Stimulated activated CD8-positive, alpha-beta memory T cell treated with anti-CD3 and anti-CD28 coated beads, Interleukin-4, amount 100 ng/mL, for 48 hours (primary cell): ENCODE measurements around the gene SPDYE2B.
"Not testable (repeated sequence)": the region's sequence is repeated elsewhere in the genome, so short reads cannot be mapped to it uniquely, and the experiment has no call there.

Source experiments
- DNase-seq: peaks from one replicate; pipeline ENCODE4 v3.0.0-alpha.2; 2020

Gene SPDYE2B, protein sequence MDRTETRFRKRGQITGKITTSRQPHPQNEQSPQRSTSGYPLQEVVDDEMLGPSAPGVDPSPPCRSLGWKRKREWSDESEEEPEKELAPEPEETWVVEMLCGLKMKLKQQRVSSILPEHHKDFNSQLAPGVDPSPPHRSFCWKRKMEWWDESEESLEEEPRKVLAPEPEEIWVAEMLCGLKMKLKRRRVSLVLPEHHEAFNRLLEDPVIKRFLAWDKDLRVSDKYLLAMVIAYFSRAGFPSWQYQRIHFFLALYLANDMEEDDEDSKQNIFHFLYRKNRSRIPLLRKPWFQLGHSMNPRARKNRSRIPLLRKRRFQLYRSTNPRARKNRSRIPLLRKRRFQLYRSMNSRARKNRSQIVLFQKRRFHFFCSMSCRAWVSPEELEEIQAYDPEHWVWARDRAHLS

DNA sequence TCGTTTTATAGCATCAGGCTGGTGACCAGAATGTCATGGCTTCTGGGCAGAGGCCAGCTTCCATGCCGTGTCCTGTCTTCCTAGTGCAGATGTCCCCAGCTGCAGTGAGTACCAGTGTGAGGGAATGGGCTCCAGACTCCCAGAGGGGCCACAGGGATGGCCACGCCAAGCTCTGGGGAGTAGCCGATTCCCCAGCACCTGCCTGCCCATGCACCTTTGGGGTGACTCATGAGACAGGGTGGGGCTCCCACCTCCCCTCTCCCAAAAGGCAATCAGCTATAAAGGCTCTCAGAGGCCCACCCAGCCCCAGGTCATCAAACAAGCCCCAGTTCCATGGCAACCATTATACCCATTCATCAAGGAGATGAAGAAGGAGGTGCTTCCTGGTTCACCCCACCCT is at the start of gene SPDYE2B:
Gene SPDYE2B, plus strand, starts transcription at position 396 of the 400 bp plus-strand sequence. CDS start 2,030 bp downstream, outside the sequence.
- not testable (repeated sequence) for DNase-seq

DNA sequence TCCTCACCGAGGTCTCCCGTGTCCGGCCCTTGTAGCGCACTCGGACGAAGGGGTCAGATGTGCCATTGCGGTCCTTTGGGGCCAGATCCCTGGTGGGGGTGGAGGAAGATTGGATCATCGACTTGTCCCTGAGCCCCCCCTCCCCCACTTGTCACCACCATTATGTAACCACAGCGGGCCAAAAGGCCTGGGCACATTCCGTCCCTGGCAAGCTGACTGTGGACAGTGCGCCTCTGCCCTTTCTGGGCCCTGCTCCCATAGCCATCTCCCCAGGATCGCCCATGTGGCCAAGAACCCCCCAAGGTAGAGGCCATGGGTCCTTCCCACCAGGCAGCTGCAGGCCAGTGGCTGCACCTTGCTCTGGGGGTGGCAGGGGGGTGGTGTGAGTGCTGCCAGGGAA is 47.8 kb upstream of the SPDYE2B start:
- DNase-seq, result not testable (repeated sequence)

DNA sequence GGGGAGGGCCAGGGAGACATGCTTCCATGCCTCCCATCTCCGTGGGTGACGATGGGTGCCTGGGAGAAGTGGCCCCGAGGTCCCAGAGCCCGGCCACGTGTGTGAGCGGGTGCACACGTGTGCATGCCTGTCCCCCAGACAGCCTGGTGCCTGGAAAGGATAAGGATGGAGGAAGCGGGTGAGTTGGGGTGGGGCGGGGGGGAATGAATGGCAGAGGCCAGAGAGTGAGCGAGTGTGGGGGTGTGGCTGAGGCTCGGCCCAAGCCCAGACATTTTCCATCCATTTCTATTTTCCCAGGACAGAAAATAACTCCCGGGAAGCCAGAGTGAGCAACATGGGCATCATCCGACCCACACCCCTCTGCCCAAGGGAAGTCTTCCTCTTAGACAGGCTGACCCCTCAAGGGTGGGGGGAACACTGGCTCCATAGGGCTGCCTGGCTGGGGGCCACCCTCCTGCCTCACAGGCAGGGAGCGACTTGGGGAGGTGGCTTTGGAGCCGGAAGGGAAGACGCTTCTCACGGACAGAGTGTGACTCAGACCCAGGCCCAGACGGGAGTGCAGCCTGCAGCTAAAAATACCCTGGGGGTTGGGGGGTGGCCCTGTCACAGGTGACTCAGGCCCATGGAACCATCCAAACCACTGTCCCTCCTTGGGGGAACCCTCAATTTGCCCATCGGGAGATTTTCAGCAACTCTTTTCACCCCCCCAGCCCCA is 45.5 kb upstream of the SPDYE2B start:
- DNase-seq, result not testable (repeated sequence)

DNA sequence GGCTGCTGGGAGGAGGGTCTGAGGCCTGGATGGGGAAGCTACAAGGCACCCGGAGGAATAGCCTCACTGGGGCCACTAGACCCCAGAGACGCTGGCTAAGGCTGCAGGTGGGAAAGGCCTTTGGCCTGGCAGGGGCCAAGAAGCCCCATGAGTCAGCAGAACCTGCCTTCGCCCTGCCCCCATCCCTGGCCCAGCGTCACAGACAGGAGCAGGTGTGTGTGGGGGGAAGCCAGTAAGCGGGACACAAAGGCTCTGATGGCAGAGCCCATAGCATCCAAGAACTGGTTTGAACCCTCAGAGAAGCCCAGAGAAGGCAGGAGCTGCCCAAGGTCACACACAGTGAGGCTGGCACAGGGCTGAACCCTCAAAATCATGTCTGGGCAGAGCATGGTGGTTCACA is 43.3 kb upstream of the SPDYE2B start:
- DNase-seq, result not testable (repeated sequence)

DNA sequence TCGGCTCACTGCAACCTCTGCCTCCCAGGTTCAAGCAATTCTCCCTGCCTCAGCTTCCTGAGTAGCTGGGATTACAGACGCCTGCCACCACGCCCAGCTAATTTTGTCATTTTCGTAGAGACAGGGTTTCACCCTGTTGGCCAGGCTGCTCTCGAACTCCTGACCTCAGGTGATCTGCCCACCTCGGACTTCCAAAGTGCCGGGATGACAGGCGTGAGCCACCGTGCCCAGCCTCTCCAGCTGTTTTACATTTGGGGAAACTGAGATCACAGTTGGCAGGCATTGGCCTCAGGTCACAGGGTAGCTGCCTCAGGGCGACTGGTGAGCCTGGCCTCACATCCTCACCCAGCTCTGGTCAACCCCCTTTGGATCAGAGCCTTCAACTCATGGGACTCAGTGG is 40.4 kb upstream of the SPDYE2B start:
- DNase-seq, result not testable (repeated sequence)

DNA sequence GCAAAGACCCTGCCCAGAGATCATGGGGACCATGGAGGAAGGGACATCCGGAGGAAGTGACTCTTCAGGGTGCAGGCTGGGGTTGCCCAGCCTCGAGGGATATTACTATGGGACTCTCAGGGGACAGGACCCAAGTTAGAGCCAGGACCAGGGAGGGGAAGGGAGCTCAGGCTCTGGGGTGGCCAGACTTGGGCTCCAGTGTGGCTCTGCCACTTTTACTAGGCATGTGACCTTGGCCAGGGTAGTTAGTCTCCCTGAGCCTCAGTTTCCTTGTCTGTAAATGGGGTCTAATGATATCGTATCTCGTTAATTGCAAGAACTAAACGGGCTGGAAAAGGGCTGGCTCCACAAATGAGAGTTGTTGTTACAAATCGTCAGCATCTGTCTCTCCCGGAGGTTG is 39.7 kb upstream of the SPDYE2B start:
- DNase-seq, result not testable (repeated sequence)

DNA sequence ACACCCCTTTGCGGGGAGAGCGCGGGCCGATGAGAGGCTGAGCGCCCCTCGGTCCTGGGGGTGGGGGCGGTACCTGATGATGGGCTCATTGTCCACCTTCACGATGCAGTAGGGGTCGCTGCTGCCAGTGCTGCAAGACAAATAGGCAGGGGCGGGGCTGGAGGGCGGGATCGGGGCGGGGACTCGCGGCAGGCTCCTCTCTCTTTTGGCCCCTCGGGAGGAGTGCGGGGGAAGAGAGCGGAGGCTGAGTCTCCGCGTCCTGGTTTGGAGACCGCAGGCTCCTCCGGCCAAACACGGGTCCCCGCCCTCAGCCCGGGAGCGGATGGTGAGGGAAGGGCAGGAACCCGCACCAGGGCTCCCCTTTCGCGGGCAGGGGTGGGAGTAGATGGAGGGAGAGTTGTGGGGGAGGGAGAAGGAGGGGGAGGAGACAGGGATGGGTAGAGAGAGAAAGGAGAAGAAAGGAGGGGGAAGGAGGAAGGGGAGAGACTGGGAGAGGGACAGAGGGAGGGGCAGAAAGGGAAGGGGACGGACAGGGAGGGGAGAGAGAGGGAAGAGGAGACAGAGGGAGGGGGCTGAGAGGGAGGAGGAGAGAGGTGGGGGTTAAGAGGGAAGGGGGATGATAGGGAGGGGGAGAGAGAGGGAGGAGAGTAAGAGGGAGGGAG is 39.0 kb upstream of the SPDYE2B start:
- DNase-seq, result not testable (repeated sequence)

DNA sequence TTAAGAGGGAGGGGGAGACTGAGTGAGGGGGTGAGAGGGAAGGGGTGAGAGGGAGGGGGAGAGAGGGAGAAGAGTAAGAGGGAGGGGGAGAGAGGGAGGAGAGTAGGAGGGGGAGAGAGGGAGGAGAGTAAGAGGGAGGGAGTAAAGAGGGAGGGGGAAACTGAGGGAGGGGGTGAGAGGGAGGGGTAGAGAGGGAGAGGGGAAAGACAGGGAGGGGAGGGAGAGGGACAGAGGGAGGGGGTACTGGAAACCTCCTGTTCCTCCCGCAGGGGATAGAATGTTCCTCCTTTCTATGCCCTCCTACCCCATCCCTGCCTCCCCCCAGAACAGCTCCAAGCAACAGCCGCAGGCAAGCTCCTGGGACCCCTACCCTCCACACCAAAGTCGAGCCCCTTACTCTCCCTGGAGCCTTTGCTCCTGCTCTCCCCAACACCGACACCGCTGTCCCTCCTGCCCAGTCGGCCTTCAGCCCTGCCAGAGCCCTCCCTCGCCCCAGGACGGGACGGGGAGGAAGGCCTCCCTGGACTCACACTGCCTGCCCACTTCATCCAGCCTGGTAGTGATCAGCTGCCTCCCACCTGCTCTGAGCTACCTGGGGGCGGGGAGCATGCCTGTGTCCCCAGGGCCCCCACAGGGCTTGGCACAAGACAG is 38.3 kb upstream of the SPDYE2B start:
- not testable (repeated sequence) for DNase-seq

DNA sequence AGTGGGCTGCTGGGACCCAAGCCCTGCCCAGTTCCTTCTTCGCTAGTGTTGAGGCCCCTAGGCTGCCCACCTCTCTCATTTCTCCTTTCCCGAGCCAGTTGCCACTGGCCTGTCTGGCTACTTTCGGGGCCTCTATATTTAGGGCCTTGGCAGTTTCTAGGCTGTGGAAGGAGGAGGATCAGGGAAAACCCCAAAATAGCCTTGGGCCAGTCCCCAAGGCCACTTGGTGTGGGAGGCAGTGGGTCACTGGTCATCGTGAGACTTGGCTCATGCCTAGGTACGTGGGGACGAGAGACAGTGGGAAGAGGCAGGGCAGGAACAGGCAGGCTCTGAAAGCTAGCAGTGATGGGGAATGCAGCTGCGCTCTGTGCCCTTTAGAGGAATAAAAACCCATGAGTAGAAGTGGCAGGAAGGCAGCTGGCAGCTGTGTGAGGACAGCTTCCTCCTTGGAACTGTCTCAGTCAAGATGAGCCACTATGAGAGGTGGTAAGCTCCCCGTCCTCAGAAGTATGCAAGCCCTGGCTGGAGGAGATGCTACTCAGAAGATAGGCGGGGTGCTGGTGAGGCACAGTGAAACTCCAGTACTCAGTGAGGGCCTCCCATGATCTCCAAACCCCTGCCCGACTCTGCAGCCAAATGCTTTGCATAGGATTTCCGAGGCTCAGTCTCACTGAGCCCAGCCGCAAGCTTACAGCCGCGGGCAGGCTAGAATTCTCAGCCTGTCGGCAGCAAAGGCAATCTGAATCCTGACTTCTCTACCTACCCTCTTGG is 36.4 kb upstream of the SPDYE2B start:
- DNase-seq, result not testable (repeated sequence)

DNA sequence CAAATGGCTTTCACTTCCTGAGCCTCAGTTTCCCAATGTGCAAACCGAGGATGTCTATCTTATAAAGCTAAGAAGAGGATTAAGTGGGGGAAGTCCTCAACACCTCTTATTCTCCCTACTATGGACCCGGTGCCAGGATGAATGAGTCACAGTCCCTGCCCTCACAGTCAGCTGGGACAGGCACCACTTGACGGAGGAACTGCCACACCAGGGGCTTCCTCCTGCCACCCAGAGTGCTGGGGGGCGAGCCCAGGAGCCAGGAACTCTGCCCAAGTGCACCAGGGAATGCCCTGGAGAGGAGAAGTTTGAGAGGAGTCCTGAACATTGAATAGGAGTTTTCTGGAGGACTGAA is 35.8 kb upstream of the SPDYE2B start:
- not testable (repeated sequence) for DNase-seq

DNA sequence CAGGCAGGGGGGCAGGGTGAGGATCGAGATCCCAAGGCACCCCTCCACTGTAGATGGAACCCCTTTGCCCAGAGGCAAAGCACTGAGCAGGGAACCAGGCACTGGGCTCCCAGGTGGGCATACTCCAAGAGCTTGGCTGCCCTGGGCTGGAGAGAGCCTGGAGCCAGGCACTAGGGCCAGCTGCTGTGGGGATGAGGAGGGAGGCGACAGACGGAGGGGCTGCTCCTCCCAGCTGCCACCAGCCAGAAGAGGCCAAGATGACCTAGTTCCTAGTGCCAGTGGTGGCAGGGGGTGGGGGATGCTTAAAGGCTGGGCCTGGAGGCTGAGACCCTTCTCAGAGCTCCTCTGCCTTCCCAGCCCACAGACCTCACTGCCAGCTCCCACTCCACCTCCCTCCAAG is 35.2 kb upstream of the SPDYE2B start:
- DNase-seq, result not testable (repeated sequence)

DNA sequence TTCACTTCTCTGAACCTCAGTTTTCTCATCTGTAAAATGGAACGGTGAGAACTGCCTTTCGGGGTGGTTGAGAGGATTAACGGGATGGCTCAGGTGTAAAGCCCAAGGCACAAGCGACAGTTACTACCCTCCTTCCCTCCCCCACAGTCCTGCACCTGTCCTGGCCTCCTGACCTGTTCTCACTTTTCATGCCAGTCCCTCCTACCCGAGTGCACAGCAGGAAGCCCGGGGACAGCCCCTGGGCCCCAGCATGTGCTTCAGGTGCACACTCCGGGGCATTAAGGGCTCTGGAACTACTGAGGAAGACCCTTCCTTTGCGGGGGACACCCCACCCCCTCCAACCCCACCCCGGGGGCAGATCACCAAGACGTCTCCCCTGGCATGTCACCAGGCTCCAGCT is 34.2 kb upstream of the SPDYE2B start:
- not testable (repeated sequence) for DNase-seq

DNA sequence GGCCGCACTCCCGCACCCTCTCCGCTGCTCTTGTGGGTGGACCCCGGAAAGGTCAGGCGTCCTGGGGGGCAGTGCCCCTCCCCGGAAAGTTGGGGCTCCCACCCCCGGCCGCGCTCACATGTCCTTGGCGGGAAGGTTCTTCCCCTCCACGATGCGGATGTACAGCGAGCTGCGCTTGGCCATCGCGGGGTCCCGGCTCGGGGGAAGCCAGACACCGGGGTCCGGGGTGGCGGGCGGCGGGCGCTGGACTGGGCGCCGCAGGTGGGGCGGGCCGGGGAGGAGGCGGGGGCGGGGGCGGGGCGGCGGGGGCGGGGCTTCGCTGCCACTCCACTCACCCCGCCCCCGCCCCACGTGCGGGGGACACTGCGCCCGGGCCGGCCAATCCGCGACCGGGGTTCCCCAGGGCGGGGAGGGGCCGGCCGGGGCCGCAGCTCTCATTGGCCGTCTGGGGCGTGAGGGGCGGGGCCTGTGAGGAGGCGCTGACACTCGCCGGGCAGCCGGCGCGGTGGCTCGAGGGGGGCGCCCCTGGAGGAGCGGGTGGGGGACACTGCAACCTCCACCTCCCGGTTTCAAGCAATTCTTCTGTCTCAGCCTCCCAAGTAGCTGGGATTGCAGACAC is 33.5 kb upstream of the SPDYE2B start, which contains the start of gene RASA4:
Gene RASA4, minus strand, starts transcription at position 250 of the 619 bp plus-strand sequence. Its CDS starts 67 bp downstream, at position 183.
- DNase-seq, result peak; percentile 56

DNA sequence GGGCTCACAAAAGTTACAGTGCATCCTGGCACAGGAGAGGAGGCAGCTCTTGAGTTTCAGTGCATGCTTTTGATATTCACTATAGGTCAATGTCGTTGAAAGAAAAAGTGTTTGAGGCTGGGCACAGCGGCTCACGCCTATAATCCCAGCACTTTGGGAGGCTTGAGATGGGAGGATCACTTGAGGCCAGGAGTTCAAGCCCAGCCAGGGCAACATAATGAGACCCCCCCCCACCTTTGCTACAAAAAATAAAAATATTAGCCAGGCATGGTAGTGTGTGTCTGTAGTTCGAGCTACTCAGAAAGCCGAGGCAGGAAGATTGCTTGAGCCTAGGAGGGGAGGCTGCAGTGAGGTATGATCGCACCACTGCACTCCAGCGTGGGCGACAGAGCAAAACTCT is 32.0 kb upstream of the SPDYE2B start:
- DNase-seq, result not testable (repeated sequence)

DNA sequence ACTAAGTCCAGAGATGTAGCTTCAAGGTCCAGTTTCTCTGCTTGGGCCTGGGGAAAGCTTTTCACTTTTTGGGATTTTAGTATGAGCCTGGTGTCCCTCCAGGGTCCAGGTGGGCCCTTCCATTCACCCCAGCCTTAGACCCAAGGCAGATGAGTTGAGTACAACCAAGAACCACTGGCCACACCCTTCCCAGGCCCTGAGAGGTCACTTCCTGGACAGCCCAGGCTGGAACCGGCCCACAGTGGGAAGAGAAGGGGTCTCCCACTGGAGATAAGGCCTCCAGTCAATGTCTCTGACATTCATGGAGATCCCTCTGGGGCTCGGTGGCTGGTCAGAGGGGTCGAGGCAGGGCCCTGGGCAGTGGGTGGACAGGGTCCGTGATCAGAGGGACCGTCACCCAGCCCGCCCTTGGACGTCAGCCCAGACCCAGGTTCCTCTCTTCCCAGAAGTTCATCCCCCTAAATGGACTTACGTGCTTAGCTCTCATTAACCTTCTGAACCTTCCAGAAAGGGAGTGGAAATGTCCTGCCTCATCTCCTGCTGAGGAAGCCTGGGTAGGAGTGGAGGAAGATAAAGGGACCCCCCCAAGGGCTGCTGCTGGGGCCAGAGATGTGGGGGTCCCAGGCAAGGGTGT is 22.7 kb upstream of the SPDYE2B start:
- DNase-seq, result not testable (repeated sequence)

DNA sequence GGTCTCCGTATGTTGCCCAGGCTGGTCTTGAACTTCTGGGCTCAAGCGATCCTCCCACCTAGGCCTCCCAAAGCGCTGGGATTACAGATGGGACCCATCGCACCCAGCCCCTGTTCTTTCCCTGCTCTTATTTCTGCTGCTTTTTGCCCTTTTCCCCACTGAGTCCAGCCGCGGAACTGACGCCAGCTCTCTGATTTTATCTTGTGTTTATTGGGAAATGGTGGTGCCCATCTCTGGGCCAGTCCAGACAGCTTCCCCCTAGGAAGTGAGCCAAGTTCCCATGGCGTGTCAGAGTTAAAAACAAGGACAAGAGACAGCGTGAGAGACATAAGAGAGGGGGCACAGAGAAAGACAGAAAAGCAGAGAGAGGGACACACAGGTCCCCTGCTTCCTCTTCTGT is 19.5 kb upstream of the SPDYE2B start:
- DNase-seq, result not testable (repeated sequence)

DNA sequence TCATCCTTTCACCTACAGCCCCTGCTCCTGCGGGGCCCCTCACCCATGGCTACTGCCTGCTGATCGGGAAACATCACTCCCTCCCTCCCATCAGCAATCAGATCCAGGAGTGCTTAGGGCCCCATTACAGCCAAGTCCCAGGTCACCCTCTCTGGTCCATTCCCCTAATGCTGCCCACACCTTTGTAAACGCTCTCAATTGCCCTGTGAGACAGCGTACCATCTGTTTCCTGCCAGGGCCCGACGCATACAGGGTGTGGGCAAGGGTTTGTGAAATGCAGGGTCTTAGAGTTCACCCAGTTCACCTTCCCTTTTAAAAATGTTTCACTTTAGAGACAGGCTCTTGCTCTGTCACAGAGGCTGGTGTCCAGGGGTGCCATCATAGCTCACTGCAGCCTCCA is 15.8 kb upstream of the SPDYE2B start:
- not testable (repeated sequence) for DNase-seq

DNA sequence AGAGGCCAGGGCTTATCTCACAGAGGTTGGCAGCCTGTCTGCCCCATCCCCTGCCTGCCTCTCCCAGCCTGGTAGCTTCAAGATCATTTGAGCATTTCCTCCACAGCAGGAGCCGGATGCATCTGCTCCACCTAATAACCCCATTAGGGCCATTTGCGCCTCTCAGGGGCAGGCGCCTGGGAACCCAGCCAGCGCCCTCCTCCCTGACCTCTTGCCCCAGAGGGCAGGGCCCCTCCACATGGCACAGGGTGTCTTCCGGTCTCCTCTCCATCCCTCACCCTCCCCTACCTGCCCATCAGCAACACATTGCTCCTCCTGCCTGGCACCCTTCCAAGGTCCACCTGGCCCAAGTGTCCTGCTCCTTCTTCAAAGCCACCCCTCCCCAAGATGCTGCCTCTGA is 14.8 kb upstream of the SPDYE2B start:
- not testable (repeated sequence) for DNase-seq

DNA sequence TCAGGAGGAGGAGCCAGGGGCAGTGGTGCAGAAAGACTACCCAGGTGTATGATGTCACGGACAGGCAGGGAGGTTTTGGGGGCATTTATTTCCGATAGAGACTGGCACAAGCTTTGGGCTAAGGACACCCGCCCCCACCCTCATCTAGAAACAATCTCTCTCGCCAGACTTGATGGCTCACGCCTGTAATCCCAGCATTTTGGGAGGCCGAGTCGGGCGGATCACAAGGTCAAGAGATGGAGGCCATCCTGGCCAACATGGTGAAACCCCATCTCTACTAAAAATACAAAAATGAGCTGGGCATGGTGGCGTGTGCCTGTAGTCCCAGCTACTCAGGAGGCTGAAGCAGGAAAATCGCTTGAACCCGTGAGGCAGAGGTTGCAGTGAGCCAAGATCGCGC is 13.2 kb upstream of the SPDYE2B start:
- not testable (repeated sequence) for DNase-seq

DNA sequence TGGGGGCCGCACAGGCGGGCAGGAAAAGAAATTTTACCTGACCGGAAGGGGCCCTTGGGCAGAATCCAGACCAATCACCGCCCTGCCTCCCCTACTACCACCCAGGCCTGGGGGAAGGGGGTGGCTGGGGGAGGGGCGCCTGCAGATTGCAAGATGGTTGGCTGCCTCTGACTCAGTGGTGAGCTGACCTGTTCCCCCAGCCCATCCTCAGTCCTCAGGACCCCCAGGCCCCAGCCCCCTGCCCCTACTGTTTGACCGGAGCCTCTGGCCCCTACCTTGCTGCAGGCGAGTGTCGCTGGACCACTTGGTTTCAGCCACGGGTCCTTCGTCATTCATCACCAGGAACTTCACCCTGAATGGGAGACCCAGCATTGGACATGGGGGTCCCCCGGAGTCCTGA is 11.3 kb upstream of the SPDYE2B start:
- DNase-seq, result not testable (repeated sequence)

DNA sequence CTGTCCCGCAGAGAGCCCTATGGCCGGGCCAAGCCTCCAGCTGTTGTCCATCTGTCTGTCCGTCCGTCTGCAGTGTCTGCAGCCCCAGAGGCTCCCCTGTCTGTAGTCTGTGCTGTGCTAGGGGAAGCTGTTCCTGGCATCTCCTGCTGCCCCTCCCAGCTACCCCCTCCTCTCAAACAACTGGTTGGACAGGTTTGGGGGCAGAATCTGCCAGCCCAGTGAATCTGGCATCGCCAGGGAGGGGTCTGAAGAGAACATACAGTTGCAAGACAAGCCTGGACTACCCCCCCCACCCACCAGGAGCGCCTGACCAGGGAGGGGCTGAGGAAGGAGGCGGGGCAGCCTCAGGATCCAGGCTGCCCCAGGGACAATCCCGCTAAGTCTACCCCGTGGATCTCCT is 7.4 kb upstream of the SPDYE2B start, which contains the start of gene UPK3BL1:
Gene UPK3BL1, minus strand, starts transcription at position 101 of the 400 bp plus-strand sequence. Its CDS starts 50 bp downstream, at position 51.
- DNase-seq, result not testable (repeated sequence)
